HUDEP-2 (cell line): ENCODE data around the gene STARD7.
"Not testable (repeated sequence)": the region's sequence is repeated elsewhere in the genome, so short reads cannot be mapped to it uniquely, and the experiment has no call there.

Experiments
- DNase-seq, 76 experiments: peaks; one replicate each; lab custom pipeline; 2025; ENCODE audit not compliant: unreplicated experiment in 76 of 76; lab: John Stamatoyannopoulos, UW

STARD7 gene, protein sequence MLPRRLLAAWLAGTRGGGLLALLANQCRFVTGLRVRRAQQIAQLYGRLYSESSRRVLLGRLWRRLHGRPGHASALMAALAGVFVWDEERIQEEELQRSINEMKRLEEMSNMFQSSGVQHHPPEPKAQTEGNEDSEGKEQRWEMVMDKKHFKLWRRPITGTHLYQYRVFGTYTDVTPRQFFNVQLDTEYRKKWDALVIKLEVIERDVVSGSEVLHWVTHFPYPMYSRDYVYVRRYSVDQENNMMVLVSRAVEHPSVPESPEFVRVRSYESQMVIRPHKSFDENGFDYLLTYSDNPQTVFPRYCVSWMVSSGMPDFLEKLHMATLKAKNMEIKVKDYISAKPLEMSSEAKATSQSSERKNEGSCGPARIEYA

GRCh38 chr2:96208143-96209010 is at the start of gene STARD7:
STARD7 (minus strand) TSS chr2:96208827; CDS start chr2:96208434, 393 bp downstream.
- DNase-seq, result peak; percentile 77 to 98 (median 96)

GRCh38 chr2:96257744-96258143 is 49.1 kb upstream of the STARD7 start:
- DNase-seq, result not testable (repeated sequence)

DNA sequence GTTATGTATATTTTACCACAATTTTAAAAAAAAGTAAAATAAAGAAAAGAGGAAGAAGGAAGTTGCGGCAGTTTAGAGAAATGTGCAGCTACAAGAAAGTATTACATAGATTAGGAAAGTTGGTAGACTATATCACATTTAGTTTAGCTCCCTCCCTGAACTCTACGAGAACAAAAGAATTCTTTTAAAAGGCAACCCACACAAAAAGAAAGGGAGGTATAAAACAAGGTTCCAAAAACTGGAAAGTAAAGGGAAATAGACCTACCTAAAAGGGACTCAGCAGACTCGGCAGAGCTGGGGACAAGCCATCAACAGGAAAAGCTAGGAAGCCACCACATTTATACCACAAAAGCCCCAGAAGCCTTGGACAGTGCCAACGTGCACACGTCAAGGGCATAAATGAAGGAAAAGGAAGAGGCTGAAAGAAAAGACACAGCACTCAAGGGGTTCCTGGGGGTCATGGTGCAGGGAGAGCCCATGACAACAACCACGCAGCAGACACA is 48.0 kb upstream of the STARD7 start:
- DNase-seq, result no peak

- DNase-seq, result no peak
These were observed 45.9 kb upstream of the STARD7 start for GRCh38 chr2:96254571-96254970.

- no peak for DNase-seq
These were observed 44.4 kb upstream of the STARD7 start for GRCh38 chr2:96253006-96253405.

- no peak for DNase-seq
These were observed 43.9 kb upstream of the STARD7 start for GRCh38 chr2:96252526-96252925.

- DNase-seq, result no peak
These were observed 43.2 kb upstream of the STARD7 start for GRCh38 chr2:96251721-96252292.

- DNase-seq, result no peak
These were observed 41.6 kb upstream of the STARD7 start for GRCh38 chr2:96250188-96250587.

DNA sequence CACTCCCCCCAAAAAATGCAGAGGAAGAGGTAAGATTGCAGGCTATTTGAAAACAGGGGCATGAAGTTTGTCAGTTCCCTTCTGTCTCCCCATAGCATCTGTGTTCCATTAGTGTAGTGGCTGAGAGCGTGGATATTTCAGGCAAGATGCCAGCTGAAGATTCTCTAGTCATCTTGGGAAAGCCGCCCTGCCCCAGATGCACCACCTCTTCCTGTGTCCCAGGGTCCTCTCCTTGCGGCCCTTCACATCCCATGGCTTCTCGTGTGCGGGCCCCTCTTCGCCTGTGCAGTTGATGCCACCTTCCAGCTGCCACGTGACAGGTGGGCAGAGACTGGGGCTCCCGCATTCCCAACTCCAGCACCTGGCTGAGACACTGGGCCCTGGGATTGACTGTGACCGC is 41.0 kb upstream of the STARD7 start:
- no peak for DNase-seq

DNA sequence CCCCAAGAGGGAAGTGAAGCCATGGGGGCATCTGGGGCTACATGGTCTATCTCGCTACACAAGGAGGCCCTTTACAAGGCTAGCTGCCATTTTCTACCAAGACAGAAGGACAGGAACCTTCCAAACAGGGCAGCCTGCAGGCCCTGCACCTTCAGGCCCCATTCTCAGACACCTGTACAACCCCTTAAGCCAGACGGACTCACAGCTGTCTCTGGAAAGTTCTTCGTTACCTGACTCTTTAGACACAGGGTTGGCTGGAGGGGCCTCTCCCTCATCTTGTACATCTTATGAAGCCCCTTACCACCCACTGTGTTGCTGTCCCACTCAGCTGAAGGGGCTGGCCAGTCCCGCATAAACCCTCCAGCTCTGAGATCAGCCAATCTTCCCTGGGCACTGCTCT is 40.0 kb upstream of the STARD7 start:
- DNase-seq, result no peak

- DNase-seq, result no peak
These were observed 39.3 kb upstream of the STARD7 start for GRCh38 chr2:96247896-96248295.

DNA sequence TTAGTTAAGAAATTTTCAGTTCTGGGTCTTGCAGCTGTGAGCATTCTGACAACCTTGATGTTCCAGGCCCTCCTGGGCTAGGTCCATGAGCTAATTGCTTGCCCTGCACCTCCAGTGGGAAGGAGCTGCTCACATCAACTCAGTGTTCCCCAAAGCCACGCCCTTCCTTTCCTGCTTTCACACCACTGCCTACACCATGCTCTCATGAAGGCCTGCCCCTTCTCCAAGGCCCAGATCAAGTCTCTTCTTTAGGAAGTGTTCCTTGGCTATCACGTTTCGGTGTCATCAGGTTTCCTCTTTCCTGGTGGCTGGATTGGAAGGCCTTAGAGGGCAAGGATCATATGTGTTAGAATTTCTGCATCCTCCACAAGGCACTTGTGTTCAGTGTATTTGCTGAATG is 38.4 kb upstream of the STARD7 start:
- DNase-seq, result no peak

- DNase-seq, result no peak
These were observed 37.2 kb upstream of the STARD7 start for GRCh38 chr2:96245609-96246390.

- DNase-seq, result no peak
These were observed 35.2 kb upstream of the STARD7 start for GRCh38 chr2:96243843-96244242.

GRCh38 chr2:96241900-96242611 is 33.4 kb upstream of the STARD7 start:
- peak in 2 of 76 experiments; percentile 6 to 8 for DNase-seq

DNA sequence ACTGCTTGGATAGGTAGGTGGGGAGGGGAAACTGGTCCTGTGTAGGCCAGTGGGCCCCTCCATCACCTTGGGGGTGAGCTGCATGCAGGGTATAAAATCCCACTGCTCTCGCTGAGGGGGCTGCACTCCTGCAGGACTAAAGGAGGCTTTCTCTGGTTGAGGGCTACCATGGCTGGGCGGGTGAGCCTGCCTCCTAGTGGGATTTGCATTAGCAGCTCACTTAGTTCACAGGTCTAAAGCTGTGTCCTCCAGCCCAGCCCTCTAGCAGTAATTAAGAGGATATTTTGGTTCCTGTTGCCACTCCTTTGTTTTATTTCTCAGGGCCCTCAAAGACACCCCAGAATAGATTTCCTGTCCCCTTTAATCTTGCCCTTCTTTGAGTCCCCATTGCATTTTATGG is 32.6 kb upstream of the STARD7 start:
- DNase-seq, result no peak

DNA sequence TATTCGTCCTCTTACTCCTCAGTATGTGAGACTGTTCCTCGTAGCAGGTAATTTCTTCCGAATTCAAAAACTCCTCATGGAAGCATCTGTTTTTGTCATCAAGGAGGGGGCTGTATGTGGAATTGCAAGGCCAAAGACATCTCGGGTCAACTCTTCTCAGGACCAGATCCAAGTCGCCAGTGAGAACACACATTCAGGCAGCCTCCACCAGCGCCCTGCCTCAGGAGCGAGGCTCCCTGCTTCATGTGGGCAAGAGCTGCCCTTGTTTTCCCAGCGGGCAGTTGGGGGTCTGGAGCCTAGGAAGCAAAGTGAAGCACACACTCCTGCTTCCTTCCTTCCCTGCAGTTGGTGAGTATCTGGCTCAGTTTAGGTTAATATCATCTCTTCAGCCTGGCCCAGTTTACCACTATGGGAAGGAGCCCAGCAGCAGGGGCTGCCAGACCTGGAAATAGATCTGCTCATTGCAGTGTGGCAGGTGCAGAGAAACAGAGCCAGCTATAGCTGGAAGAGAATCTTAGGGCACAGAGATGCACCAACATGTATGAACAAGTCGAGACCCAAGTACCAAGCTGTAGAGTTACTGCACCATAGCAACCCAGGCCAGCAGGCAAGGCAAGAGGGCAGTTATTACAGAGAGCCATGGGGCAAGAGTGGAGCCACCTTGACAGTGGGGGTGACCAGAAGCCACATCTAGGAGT is 31.9 kb upstream of the STARD7 start:
- DNase-seq, result no peak

DNA sequence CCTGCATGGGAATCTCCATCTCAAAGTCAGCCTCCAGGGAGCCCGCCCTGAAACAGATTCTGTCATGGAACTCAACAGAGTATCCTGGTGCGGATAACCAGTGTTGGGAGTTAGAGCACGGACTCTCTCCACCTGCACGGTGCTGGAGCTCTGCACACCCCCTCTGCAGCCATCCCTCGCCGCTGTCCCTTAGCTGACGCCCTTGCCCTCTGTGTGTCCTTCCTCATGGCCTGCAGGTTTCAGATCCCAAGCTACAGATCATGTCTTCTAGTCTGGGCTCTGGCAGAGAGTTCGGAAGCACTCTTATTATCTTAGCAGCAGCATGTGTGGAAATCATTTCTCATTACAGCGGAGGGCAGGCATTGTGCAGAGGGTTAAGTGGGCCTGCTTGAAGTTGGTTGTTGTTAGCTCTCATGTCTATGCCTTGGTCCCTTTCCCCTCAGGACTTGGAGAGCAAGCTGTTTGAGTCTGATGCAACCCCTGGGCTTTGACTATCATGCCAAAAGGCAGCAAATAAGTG is 31.2 kb upstream of the STARD7 start:
- no peak for DNase-seq

DNA sequence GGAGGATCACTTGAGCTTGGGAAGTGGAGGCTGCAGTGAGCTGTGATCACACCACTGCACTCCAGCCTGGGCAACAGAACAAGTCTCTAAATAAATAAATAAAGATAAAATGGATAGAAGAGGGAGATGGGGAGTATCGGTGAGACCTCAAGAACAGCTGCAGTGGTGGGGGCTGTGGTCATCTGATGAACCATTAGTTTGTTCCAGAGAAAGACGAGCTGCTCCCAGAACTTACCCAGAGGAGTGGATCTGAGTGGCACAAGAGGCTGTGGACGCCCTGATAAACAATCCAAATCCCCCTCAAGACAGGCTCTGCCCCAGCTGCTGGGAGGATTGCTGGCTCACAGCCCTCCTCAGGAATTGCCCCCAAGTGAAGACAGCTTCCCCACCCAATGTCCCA is 30.5 kb upstream of the STARD7 start:
- no peak for DNase-seq
